Measurements from ENCODE around the gene NEK1.

DNA sequence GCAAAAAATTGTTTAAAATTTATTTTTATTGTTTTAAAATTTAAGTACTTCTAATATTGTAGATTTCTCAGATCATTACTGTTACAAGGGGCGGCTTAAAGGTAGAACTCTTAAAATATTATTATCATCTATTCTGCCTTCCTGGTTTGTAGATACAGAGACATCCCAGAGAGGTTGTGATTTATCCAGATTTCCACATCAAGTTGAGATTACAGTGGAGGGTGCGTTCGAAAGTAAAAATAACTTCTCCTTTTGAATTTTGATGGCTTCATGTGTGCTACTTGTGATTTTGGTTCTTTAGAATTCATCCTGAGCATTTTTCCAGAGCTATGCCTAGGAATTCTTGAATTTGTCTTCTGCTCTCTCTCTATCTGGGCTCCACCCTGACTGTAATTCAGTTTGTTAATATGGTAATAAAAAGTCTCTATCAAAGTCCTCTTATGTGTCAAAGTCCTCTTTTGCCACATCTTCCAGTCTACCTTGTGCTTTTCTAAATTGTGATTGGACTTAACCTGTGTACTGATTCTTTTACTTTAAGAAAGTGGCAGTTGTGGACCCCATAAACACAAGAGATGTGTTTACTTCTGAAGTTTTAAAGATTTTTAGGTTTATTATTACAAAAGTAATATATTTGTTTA is 45.2 kb upstream of the NEK1 start:
- no peak for TF ChIP-seq POLR2A (IDR thresholded peaks at IDR 0.05; ENCODE audit: low read depth)
- TF ChIP-seq, protein P1, sequence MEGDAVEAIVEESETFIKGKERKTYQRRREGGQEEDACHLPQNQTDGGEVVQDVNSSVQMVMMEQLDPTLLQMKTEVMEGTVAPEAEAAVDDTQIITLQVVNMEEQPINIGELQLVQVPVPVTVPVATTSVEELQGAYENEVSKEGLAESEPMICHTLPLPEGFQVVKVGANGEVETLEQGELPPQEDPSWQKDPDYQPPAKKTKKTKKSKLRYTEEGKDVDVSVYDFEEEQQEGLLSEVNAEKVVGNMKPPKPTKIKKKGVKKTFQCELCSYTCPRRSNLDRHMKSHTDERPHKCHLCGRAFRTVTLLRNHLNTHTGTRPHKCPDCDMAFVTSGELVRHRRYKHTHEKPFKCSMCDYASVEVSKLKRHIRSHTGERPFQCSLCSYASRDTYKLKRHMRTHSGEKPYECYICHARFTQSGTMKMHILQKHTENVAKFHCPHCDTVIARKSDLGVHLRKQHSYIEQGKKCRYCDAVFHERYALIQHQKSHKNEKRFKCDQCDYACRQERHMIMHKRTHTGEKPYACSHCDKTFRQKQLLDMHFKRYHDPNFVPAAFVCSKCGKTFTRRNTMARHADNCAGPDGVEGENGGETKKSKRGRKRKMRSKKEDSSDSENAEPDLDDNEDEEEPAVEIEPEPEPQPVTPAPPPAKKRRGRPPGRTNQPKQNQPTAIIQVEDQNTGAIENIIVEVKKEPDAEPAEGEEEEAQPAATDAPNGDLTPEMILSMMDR (IDR thresholded peaks at IDR 0.05) = no peak
